ENCODE data around the gene HIVEP2.
A peak's percentile ranks its signal among the peaks of the same experiment; 100 is the strongest.

HIVEP2 gene

DNA sequence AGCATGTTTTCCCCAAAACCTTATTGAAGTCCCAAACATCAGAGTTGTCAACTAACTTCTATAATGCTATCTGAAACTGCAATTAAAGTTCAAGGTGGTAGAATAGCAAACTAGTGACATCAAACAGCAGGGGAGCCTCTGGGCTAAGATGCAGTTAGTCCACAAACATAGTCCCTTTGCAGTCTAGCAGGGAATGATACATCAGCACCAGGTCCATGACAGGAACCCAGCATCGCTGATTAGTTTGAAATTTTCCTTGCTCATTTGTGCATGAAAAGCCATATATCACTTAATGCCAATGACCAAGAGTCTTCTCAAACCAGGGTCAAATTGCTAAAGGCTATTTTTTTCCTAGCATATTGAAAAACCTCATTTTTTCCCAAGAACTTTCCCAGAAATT is 145.3 kb downstream of the HIVEP2 start:
- no peak for DNase-seq (ENCODE audit: low read depth in 1 of 2, low spot score in 1 of 2)
- Histone ChIP-seq H3K4me3 (replicated peaks; ENCODE audit: insufficient read depth, low read length) (no peak overlapping the region), H3K27me3 (ENCODE audit: insufficient read depth, poor library complexity, severe bottlenecking) (no peaks in the 10 kb centered on the region), H3K27ac (replicated peaks) (no peak overlapping the region)
- TF ChIP-seq REST (IDR thresholded peaks at IDR 0.05; ENCODE audit: insufficient replicate concordance, low read depth) (no peak), GABPA (IDR thresholded peaks at IDR 0.05; ENCODE audit: low read depth) (no peak), CTCF (IDR thresholded peaks at IDR 0.05; ENCODE audit: insufficient read depth, low read length) (no peak), SPI1 (IDR thresholded peaks at IDR 0.05; ENCODE audit: borderline replicate concordance, low read depth) (no peak), POLR2AphosphoS5 (IDR thresholded peaks at IDR 0.05; ENCODE audit: low read depth) (no peak)

DNA sequence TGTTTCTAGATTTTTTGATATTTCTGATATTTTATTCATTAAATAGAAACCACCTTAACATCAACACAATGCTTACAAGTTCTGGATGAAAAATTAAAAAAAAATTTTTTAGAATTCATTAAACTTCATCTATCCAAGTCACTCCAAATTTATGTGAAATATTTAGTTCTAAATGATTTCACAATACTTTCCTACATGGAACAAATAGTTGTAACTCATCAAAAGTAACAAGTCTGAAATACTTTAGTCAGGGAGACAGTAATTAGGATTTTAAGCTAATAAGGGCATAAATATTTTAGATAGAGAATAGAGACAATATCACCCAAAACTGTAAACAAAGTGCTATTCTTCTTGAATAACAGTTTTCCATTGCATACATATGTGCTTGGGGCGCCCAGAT is 147.8 kb downstream of the HIVEP2 start:
- no peak overlapping the region for H3K4me3 ChIP-seq (replicated peaks; ENCODE audit: insufficient read depth, low read length)
- H3K27ac ChIP-seq (replicated peaks), result no peak overlapping the region
- H3K27me3 ChIP-seq (ENCODE audit: insufficient read depth, poor library complexity, severe bottlenecking), result no peaks in the 10 kb centered on the region
- TF ChIP-seq REST (IDR thresholded peaks at IDR 0.05; ENCODE audit: insufficient replicate concordance, low read depth) (no peak), CTCF (IDR thresholded peaks at IDR 0.05; ENCODE audit: insufficient read depth, low read length) (no peak), POLR2AphosphoS5 (IDR thresholded peaks at IDR 0.05; ENCODE audit: low read depth) (no peak), SPI1 (IDR thresholded peaks at IDR 0.05; ENCODE audit: borderline replicate concordance, low read depth) (no peak), GABPA (IDR thresholded peaks at IDR 0.05; ENCODE audit: low read depth) (no peak)
- DNase-seq (ENCODE audit: low read depth in 1 of 2, low spot score in 1 of 2), result no peak

DNA sequence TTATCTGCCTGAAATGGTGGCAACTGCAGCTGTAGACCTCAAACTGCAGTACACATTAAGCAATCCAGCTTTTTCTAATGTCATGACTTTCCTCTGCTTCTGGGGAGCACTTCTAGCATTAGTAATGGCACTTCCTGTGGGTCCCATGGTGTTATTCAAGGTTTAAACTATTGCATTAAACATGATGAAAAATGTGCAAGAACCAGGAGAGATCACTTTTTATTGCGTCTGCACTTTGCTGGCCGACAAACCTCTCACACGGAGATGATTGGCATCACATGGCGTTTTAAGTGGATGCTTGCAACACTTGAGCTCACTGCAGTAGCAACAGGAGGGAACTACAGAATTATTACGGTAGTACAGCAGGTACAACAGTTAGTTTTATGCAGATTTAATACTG is 148.4 kb downstream of the HIVEP2 start:
- DNase-seq (ENCODE audit: low read depth in 1 of 2, low spot score in 1 of 2), result peak; percentile 69 to 84
- Histone ChIP-seq H3K4me3 (replicated peaks; ENCODE audit: insufficient read depth, low read length) (no peak overlapping the region), H3K27me3 (ENCODE audit: insufficient read depth, poor library complexity, severe bottlenecking) (no peaks in the 10 kb centered on the region), H3K27ac (replicated peaks) (peak overlapping the region; percentile 58)
- TF ChIP-seq SPI1 (IDR thresholded peaks at IDR 0.05; ENCODE audit: borderline replicate concordance, low read depth) (peak; percentile 21; the same call in 1 of the 2 replicates), CTCF (IDR thresholded peaks at IDR 0.05; ENCODE audit: insufficient read depth, low read length) (no peak), REST (IDR thresholded peaks at IDR 0.05; ENCODE audit: insufficient replicate concordance, low read depth) (no peak), GABPA (IDR thresholded peaks at IDR 0.05; ENCODE audit: low read depth) (0 out of 2 replicates have a peak, but pooled peaks have one; percentile 29), POLR2AphosphoS5 (IDR thresholded peaks at IDR 0.05; ENCODE audit: low read depth) (peak; percentile 57; the same call in 1 of the 2 replicates)

Data from HL-60 (cell line).